Liver (tissue), 3 donors: ENCODE data around the gene MB21D2.

ENCODE experiments used
- CTCF ChIP-seq: fragments of 150-350 bp; IDR thresholded peaks from 2 replicates; pipeline ENCODE4 v1.5.1; 2017; ENCODE audit warnings: improper control_type of control experiment, low read depth, low read length; ENCODE audit not compliant: missing input control
- EGR1 ChIP-seq, 2 donors: IDR thresholded peaks; 2 replicates each; pipeline ENCODE4 v1.6.1; 2016 to 2018; ENCODE audit warnings: antibody characterized with exemption in 2 of 2, low read depth in 2 of 2
- JUND ChIP-seq, 2 donors: IDR thresholded peaks; 2 replicates each; pipeline ENCODE4 v1.6.1; 2016; ENCODE audit warnings: antibody characterized with exemption in 2 of 2
- MAX ChIP-seq: IDR thresholded peaks from 2 replicates; pipeline ENCODE4 v1.6.1; 2016; ENCODE audit warnings: antibody characterized with exemption
- NR2F2 ChIP-seq: IDR thresholded peaks from 2 replicates; pipeline ENCODE4 v1.6.1; 2016; ENCODE audit warnings: antibody characterized with exemption
- RAD21 ChIP-seq, 2 donors: IDR thresholded peaks; 2 replicates each; pipeline ENCODE4 v1.6.1; 2016; ENCODE audit warnings: antibody characterized with exemption in 2 of 2, mild to moderate bottlenecking in 2 of 2
- RXRA ChIP-seq, 2 donors: IDR thresholded peaks; 2 replicates each; pipeline ENCODE4 v1.6.1; 2017 to 2018; ENCODE audit warnings: antibody characterized with exemption in 2 of 2, mild to moderate bottlenecking in 1 of 2
- SP1 ChIP-seq: IDR thresholded peaks from 2 replicates; pipeline ENCODE4 v1.6.1; 2018; ENCODE audit warnings: antibody characterized with exemption, mild to moderate bottlenecking
- TAF1 ChIP-seq: conservative IDR thresholded peaks from 2 replicates; pipeline ENCODE4 v1.6.1; 2016; ENCODE audit warnings: antibody characterized with exemption, mild to moderate bottlenecking
- YY1 ChIP-seq: IDR thresholded peaks from 2 replicates; pipeline ENCODE4 v1.6.1; 2016; ENCODE audit warnings: antibody characterized with exemption, mild to moderate bottlenecking
- ZBTB33 ChIP-seq: IDR thresholded peaks from 2 replicates; pipeline ENCODE4 v1.6.1; 2016; ENCODE audit warnings: antibody characterized with exemption
- TF ChIP-seq, protein P1 (sequence below): IDR thresholded peaks from 2 replicates; pipeline ENCODE4 v1.6.1; 2016; ENCODE audit warnings: antibody characterized with exemption, mild to moderate bottlenecking
- donor health status: healthy.
- donor health status: healthy.

GRCh38 chr3:192857260-192857661 is 60.4 kb downstream of the MB21D2 start:
- TF ChIP-seq CTCF (no peak), ZBTB33 (no peak), SP1 (no peak), NR2F2 (no peak), TAF1 (no peak), EGR1 (IDR thresholded peaks at IDR 0.05; ENCODE audit: low read depth in 2 of 2) (no peak), RAD21 (IDR thresholded peaks at IDR 0.05) (no peak), JUND (IDR thresholded peaks at IDR 0.05) (no peak), YY1 (no peak), MAX (no peak), RXRA (IDR thresholded peaks at IDR 0.05) (no peak)
- TF ChIP-seq, protein P1, sequence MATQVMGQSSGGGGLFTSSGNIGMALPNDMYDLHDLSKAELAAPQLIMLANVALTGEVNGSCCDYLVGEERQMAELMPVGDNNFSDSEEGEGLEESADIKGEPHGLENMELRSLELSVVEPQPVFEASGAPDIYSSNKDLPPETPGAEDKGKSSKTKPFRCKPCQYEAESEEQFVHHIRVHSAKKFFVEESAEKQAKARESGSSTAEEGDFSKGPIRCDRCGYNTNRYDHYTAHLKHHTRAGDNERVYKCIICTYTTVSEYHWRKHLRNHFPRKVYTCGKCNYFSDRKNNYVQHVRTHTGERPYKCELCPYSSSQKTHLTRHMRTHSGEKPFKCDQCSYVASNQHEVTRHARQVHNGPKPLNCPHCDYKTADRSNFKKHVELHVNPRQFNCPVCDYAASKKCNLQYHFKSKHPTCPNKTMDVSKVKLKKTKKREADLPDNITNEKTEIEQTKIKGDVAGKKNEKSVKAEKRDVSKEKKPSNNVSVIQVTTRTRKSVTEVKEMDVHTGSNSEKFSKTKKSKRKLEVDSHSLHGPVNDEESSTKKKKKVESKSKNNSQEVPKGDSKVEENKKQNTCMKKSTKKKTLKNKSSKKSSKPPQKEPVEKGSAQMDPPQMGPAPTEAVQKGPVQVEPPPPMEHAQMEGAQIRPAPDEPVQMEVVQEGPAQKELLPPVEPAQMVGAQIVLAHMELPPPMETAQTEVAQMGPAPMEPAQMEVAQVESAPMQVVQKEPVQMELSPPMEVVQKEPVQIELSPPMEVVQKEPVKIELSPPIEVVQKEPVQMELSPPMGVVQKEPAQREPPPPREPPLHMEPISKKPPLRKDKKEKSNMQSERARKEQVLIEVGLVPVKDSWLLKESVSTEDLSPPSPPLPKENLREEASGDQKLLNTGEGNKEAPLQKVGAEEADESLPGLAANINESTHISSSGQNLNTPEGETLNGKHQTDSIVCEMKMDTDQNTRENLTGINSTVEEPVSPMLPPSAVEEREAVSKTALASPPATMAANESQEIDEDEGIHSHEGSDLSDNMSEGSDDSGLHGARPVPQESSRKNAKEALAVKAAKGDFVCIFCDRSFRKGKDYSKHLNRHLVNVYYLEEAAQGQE = no peak
